Activated CD8-positive, alpha-beta memory T cell treated with anti-CD3 and anti-CD28 coated beads, Interleukin-2, amount 10 ng/mL, durations not matched to agents 7 days and 5 days (primary cell): Measurements from ENCODE around the gene LGALS9B. TPM values are rescaled to one million over a fixed set of nuclear protein-coding genes. Genes with fewer than 3 reads are reported as not detected.
"Not testable (repeated sequence)": the region's sequence is repeated elsewhere in the genome, so short reads cannot be mapped to it uniquely, and the experiment has no call there.

ENCODE experiments used
- ATAC-seq: fragments of 150-1000 bp; cut with Tn5 transposase; one replicate; pipeline ENCODE4 v1.10.0; 2021; ENCODE audit warnings: moderate library complexity
- CTCF ChIA-PET: fragments of 350-600 bp; sonication (Branson Sonifier 250); formaldehyde crosslinking; loops from one replicate; lab custom pipeline; 2021; ENCODE audit warnings: antibody characterized with exemption; lab: Charles Lee
- DNase-seq: peaks from one replicate; pipeline ENCODE4 v3.0.0-alpha.2; 2020
- H3K27ac Mint-ChIP-seq: one replicate; pipeline ENCODE4 v1.8.0; 2021; ENCODE audit warnings: mild to moderate bottlenecking, mixed read lengths
- H3K27me3 Mint-ChIP-seq: one replicate; pipeline ENCODE4 v1.8.0; 2021; ENCODE audit warnings: mixed read lengths
- H3K36me3 Mint-ChIP-seq: one replicate; pipeline ENCODE4 v1.8.0; 2021; ENCODE audit warnings: mild to moderate bottlenecking, mixed read lengths
- H3K4me1 Mint-ChIP-seq: one replicate; pipeline ENCODE4 v1.8.0; 2021; ENCODE audit warnings: mixed read lengths
- H3K4me3 Mint-ChIP-seq: one replicate; pipeline ENCODE4 v1.8.0; 2021; ENCODE audit warnings: mild to moderate bottlenecking, moderate library complexity, mixed read lengths
- H3K9me3 Mint-ChIP-seq: one replicate; pipeline ENCODE4 v1.8.0; 2022; ENCODE audit warnings: low read depth, mixed read lengths
- total RNA-seq, 2 experiments: library from RNA; stranded (reverse); gene quantifications; one replicate each; pipeline ENCODE4 v1.2.3, GENCODE V29; 2021

Gene LGALS9B
- total RNA-seq, 2 experiments from 2014 or later = 0.73 TPM; not detected in 1

DNA sequence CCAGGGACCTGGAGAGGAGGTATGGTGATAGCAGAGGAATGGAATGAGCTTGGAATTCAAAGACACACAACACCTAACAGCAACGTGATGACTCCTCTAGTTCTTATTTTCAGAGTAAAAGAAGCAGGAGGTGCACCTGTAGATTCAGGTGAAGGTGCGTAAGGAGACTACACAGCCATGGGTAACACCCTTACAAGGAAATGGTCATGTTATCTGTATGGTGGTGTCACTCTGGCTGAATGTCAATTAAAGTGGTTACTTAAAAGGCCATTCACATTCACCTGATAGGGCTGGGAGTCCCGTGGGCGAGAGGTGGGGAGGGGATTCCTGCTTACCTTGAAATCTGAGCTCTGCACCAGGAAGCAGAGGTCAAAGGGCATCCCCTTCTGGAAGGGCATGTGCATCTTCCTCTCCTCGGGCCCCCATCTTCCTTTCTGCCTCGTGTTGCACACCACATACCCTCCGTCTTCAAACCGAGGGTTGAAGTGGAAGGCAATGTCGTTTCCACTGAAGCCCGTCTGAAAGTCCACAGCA is 9.4 kb downstream of the LGALS9B start:
- H3K4me1 Mint-ChIP-seq, H3K27ac Mint-ChIP-seq, H3K27me3 Mint-ChIP-seq, H3K4me3 Mint-ChIP-seq, H3K36me3 Mint-ChIP-seq, CTCF ChIA-PET, ATAC-seq, DNase-seq, H3K9me3 Mint-ChIP-seq: not testable (repeated sequence)

DNA sequence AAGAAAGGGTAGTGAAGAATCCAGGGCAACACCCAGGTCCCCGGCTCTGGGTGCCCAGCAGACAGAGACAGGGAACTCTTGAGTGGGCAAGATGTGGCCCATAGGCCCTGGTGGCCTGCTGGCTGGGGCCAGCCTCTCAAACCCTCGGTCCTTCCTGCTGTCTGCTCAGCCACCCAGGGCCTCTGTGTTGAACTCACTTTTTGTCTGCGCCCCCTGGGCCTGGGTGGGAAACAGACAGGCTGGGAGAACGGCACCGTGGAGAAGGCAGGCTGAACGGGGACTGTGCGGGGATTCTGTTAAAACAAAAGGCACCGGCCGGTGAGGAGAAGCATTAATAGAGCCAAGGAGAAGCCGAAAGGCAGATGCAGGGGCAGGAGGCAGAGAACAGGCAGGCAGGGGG is 12.2 kb downstream of the LGALS9B start:
- H3K4me1 Mint-ChIP-seq, H3K9me3 Mint-ChIP-seq, H3K27me3 Mint-ChIP-seq, CTCF ChIA-PET, H3K4me3 Mint-ChIP-seq, ATAC-seq, H3K27ac Mint-ChIP-seq, DNase-seq, H3K36me3 Mint-ChIP-seq: not testable (repeated sequence)

DNA sequence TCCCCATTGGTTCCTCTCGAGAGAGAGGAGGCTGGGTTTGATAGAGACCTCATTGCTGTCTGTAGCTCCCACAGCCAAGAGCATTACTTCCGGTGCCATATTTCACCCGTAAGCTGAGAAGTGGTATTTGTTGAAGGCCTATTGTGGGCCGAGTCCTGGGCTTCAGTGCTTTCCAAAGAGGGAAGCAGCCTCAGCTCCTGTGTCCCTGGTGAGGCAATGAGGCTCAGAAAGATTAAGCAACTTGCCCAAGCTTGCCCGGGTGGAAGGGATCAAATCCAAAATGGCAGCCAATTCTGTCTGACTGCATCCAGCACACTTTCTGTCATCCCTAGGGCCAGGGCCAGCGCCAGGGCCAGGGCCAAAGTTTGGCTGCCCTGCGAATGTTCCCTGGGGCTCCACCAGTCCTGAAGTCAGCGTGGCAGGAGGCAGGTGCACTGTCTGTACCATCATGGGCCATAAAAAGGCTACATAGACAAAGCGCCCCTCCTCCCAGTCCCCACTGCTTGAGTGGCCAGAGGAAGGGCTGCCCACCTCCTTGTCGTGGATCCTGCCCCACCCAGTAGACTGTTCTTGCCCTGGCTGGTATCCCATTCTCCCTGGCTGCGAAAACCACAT is 13.4 kb downstream of the LGALS9B start:
- H3K36me3 Mint-ChIP-seq, H3K27me3 Mint-ChIP-seq, H3K4me1 Mint-ChIP-seq, CTCF ChIA-PET, ATAC-seq, H3K27ac Mint-ChIP-seq, DNase-seq, H3K9me3 Mint-ChIP-seq, H3K4me3 Mint-ChIP-seq: not testable (repeated sequence)

DNA sequence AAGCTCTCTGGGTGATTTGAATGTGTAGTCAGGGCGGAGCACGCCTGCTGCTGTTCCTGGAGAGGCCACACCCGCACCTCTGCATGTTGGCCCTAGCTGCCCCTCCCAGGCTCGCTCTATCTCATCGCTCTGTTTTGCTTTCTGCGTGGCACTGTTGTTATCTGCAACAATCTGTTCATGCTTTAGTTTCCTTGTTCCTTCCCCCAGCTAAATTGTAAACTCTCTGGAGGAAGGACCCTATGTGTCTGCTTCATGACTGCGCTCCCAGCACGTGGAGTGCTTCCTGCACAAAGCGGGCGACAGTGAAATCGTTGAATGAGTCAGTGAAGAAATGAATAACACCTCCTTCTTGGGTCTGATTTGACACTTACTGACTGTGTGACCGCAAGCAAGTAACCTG is 16.5 kb downstream of the LGALS9B start:
- H3K4me3 Mint-ChIP-seq, CTCF ChIA-PET, H3K27me3 Mint-ChIP-seq, H3K4me1 Mint-ChIP-seq, H3K9me3 Mint-ChIP-seq, H3K27ac Mint-ChIP-seq, H3K36me3 Mint-ChIP-seq: not testable (repeated sequence)
- ATAC-seq = peak; percentile 89
- DNase-seq = peak; percentile 73

DNA sequence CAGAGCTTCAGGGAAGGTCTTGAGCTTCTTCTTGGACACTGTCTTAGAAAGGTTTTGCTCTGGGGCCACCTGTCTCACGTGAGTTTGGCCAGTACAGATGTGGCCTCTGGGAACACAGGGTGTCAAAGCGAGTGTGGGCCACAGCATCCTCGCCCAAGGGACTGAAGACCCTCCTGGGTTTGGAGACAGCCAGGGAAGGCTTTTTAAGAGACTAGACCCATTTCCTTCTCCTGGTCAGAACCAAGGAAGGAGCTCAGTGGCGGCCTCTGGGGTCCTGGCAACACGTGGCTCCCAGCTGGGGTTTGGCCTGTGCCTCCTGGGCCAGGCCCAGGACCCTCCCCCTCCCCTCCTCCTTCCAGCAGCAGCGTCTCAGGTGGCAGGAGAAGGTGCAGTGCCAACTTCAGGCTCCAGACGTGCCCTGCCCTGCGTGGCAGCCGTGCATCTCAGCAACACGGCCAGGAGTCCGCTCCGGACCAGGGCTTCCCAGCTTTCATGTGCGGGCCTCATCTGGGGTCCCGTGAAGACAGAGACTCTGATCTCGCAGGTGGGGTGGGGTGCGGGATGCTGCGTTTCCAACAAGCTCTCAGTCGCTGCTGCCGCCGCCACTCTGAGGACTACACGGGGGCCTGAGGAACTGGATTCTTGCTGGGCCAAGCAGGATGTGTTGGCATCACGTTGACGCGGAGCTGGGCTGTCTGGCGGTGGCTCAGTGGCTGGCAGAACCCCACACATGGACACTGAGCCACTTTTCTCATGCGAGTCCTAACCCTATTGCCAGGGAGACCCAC is 19.6 kb downstream of the LGALS9B start:
- ATAC-seq, DNase-seq, H3K9me3 Mint-ChIP-seq, CTCF ChIA-PET, H3K27ac Mint-ChIP-seq, H3K4me3 Mint-ChIP-seq, H3K4me1 Mint-ChIP-seq, H3K27me3 Mint-ChIP-seq, H3K36me3 Mint-ChIP-seq: not testable (repeated sequence)

DNA sequence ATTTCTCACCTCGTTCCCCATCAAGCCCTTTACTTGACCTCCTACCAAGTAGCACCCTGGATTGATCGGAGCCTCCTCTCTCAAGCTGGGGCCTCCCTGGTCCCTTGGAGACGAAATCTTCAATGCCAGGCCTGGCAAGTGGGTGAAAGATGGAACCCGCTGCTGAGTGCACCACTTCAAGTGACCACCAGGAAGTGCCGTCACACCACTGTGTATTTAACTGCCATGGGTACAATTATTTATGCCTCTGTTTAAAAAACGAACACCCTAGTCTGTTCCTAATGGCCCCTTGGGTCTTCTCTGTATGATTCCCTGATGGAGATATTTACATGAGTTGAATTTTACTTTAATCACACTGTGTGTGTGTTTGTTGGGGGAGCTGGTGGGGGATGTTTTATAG is 20.4 kb downstream of the LGALS9B start:
- H3K4me3 Mint-ChIP-seq, CTCF ChIA-PET, DNase-seq, H3K9me3 Mint-ChIP-seq, H3K27ac Mint-ChIP-seq, H3K27me3 Mint-ChIP-seq, H3K36me3 Mint-ChIP-seq, H3K4me1 Mint-ChIP-seq: not testable (repeated sequence)
- ATAC-seq = peak; percentile 16

DNA sequence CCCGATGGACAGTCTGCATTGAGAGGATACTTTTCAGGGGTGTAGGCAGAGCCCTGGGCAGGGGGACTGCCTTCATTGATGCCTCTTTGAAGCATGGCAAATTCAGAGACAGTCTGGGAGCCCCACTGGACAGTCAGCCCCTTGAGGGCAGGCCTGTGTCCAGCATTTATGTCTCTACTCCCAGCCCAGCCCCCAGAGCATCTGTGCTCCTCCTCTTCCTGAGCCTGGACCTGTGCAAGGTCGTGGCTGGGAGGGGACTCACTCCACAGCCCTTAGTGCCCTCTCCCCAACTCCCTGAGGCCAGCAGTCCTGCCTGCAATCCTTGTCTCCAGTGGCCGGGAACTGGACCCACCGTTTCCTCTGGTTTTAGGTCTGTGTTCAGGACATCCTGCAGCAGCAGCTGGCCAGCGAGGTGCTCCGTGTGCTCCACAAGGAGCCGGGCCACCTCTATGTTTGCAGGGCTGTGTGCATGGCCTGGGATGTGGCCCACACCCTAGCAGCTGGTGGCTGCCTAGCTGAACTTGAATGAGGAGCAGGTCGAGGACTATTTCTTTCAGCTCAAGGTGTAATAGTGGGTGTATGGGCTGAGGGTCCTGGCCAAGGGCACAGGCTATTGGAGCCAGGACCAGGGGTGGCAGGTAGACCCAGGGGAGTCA is 22.6 kb downstream of the LGALS9B start:
- CTCF ChIA-PET = not testable (repeated sequence)

DNA sequence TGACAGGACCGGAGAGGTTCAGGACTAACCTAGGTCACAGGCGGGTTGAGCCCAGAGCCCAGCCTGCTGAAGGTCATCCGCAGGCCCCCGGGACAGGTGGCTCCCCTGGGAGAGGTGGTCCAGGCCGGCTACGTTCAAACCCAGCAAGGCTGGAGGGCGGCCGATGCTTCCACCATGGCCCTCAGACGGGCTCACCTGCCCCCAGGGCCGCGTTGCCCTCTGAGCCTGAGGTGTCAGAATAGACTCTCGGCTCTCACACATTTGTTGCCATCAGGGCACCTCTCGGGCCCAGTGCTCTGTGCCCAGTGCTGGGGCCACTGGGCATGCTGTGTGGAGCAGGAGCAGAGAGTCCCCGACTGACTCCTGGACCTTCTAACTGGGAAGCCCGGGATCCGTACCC is 23.2 kb downstream of the LGALS9B start:
- DNase-seq, ATAC-seq, H3K27me3 Mint-ChIP-seq, H3K4me1 Mint-ChIP-seq, H3K4me3 Mint-ChIP-seq, H3K36me3 Mint-ChIP-seq, CTCF ChIA-PET, H3K9me3 Mint-ChIP-seq, H3K27ac Mint-ChIP-seq: not testable (repeated sequence)

More for the DNA sequence above, 22.6 kb downstream of the LGALS9B start:
- not testable (repeated sequence) for H3K9me3 Mint-ChIP-seq, H3K27ac Mint-ChIP-seq, H3K27me3 Mint-ChIP-seq, DNase-seq, ATAC-seq, H3K4me3 Mint-ChIP-seq, H3K36me3 Mint-ChIP-seq, H3K4me1 Mint-ChIP-seq

DNA sequence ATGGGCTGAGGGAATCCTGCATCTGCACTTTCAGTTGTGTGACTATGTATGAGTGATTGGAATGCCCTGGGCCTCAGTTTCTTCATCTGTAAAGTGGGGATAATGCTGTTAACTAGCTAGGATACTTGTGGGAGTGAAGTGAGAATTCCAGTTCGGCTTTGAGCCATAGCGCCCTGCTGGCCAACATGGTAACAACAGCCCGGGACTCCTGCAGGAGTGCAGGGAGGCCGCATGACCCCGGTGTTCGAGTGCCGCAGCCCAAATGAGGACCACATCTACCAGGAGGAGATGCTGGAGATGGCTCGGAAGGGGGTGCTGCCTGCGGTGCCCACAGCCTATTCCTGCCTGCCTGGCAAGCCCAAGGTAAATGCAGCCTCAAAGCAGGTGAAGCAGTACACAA is 23.7 kb downstream of the LGALS9B start:
- ATAC-seq, DNase-seq, H3K27ac Mint-ChIP-seq, H3K36me3 Mint-ChIP-seq, H3K9me3 Mint-ChIP-seq, CTCF ChIA-PET, H3K27me3 Mint-ChIP-seq, H3K4me1 Mint-ChIP-seq, H3K4me3 Mint-ChIP-seq: not testable (repeated sequence)

DNA sequence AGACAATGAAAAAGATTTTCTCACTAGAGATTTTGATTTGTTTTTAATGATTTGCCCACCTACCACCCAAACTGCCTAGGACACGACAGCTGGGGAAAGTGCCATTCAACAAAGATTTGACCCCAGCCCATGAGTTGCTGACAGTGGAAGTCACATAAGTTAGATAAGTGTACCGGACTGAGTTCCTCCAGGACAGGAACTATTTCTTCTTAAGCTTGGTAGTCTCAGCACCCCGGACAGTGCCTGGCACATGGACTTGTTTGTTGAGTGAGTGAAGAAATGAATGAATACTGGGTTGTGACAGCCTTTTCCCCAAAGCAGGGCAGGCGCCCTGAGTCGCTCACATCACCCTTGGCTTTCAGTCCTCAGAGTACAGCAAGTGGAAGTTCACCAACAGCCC is 26.7 kb downstream of the LGALS9B start:
- H3K36me3 Mint-ChIP-seq, DNase-seq, CTCF ChIA-PET, H3K27me3 Mint-ChIP-seq, H3K27ac Mint-ChIP-seq, H3K4me3 Mint-ChIP-seq, ATAC-seq, H3K4me1 Mint-ChIP-seq, H3K9me3 Mint-ChIP-seq: not testable (repeated sequence)

DNA sequence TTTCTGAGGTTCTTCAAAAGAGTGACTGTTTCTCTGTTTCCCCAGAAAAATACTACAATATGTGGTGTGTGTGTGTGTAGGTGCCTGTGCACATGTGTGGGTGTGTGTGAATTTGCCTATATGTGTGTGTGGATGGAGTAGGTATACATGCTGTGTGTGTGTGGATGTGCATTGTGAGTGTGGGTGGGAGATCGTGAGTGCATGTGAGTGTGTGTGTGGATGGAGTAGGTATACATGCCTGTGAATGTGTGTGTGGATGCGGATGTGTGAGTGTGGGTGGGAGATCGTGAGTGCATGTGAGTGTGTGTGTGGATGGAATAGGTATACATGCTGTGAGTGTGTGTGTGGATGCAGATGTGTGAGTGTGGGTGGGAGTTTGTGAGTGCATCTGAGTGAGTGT is 32.2 kb downstream of the LGALS9B start:
- H3K9me3 Mint-ChIP-seq, CTCF ChIA-PET, ATAC-seq, H3K27me3 Mint-ChIP-seq, H3K36me3 Mint-ChIP-seq, DNase-seq, H3K4me3 Mint-ChIP-seq, H3K27ac Mint-ChIP-seq, H3K4me1 Mint-ChIP-seq: not testable (repeated sequence)

DNA sequence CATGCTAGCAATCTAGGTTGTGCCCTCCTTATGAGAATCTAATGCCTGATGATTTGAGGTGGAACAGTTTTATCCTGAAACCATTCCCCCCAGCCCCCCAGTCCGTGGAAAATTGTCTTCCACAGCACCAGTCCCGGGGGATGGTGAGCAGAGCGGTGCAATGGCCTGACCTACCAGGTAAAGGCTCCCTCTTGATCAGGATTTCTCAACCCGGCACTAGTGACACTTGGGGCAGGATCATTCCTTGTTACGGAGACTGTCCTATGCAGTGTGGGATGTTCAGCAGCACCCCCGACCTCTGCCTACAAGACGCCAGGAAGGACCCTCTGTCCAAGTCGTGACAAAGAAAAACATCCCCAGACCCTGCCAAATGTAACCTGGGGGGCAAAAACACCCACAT is 34.0 kb downstream of the LGALS9B start:
- H3K27me3 Mint-ChIP-seq, ATAC-seq, H3K36me3 Mint-ChIP-seq, CTCF ChIA-PET, H3K9me3 Mint-ChIP-seq, H3K4me1 Mint-ChIP-seq, H3K4me3 Mint-ChIP-seq, DNase-seq, H3K27ac Mint-ChIP-seq: not testable (repeated sequence)

DNA sequence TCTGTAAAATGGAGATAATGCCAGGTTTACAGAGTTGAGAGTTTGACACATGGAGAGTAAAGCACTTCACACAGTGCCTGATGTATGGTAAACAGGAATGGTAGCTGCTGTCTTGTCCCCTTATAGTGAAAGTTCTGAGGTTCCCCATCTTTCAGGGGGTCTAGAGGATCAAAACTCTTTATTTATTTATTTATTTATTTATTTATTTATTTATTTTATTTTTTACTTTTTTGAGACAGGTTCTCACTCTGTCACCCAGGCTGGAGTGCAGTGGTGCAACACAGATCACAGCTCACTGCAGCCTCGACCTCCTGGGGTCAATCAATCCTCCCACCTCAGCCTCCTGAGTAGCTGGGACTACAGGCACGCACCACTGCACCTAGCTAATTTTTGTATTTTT is 40.1 kb downstream of the LGALS9B start:
- H3K27ac Mint-ChIP-seq, DNase-seq, ATAC-seq, H3K9me3 Mint-ChIP-seq, H3K36me3 Mint-ChIP-seq, H3K4me1 Mint-ChIP-seq, H3K4me3 Mint-ChIP-seq, CTCF ChIA-PET, H3K27me3 Mint-ChIP-seq: not testable (repeated sequence)

DNA sequence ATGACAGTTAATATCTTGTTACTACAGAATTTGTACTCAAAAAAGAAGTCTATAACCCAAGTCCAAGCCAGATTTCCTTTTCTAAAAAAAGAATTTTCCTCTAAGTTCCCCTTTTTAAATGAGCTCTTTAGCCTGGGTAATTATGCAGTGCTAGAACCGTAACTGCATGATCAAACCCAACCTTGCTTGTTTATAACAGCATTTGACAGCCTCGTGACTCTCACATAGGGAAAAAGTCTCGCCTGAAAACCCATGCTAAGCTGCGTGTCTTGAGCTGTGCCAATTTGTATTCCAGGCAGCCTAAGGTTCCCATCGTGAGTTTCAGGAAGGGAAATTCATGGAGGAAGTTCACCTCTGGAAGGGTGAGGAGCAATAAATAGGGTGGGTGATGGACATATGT is 44.5 kb downstream of the LGALS9B start:
- CTCF ChIA-PET = interaction anchor here (0.6 kb wide), 1 partner anchor 147 kb away, joined by 4 read pairs; no protein-coding TSS in a partner anchor
- not testable (repeated sequence) for H3K36me3 Mint-ChIP-seq, ATAC-seq, DNase-seq, H3K9me3 Mint-ChIP-seq, H3K4me1 Mint-ChIP-seq, H3K27ac Mint-ChIP-seq, H3K4me3 Mint-ChIP-seq, H3K27me3 Mint-ChIP-seq
